Subcutaneous adipose tissue (tissue), 4 donors: ENCODE measurements around the gene BBOF1. TPM values are rescaled to one million over a fixed set of nuclear protein-coding genes. Genes with fewer than 3 reads are reported as not detected.

Experiments
- total RNA-seq, 4 donors: library from RNA; depleted of rRNA; stranded (reverse); fragments of >200 nt; gene quantifications; one replicate each; pipeline ENCODE4 v1.1.0, GENCODE V29; 2016
- TF ChIP-seq, protein P1 (sequence below): fragments of 450-650 bp; IDR thresholded peaks from one replicate; pipeline ENCODE4 v1.5.1; 2016; ENCODE audit warnings: low read depth, mild to moderate bottlenecking, control low read depth, antibody characterized with exemption, moderate library complexity

The BBOF1 gene, protein sequence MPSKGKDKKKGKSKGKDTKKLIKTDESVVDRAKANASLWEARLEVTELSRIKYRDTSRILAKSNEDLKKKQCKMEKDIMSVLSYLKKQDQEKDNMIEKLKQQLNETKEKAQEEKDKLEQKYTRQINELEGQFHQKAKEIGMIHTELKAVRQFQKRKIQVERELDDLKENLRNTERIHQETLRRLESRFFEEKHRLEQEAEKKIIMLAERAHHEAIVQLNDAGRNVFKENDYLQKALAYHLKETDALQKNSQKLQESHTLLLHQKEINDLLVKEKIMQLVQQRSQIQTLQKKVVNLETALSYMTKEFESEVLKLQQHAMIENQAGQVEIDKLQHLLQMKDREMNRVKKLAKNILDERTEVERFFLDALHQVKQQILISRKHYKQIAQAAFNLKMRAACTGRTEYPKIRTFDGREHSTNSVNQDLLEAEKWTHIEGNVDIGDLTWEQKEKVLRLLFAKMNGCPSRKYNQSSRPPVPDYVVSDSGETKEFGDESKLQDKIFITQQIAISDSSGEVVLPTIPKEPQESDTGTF
- total RNA-seq: 10 to 100 TPM in 1 of 4 donors, 1 to 10 TPM in 3; 3.1 to 12.3 (median 5.5) TPM

DNA sequence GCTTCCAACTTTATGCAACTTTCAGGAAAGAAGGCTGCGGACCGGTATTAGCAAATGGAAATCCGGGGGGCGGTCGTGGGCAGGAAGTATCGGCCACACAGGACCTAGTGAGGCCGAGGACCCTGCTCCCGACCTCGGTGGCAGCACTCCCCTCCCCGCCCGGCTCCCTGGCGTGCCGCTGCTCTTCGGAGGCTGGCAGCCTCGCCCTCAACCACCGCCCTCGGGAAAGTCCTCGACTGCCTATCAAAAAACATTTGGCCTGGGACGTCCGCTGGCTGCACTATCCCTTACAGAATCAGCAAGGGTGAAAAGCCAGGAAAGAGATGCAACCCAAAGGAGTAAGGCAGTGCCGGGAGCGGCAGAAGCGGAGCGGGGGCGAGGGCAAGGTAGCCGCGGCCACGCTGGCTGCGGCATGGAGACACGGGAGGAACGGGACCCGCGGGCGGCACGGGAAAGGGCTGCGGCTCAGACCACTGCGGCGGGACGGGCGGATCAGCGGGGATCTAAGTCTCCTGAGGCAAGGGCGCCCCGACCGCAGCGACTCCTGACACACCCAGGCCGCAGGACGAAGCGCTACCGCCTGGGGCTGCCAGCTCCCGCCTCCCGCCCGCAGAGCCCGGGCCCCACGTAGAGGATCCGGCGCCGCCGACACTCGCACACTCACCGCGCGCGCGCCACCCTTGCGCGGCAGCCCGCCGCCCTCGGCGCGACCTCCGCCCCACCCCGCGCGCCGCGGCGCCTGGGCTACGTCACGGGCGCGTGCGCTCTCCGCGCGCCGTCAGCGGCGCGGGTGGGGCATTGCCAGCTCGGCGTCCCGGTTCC, at the start of gene BBOF1, which contains the start of gene ENTPD5:
BBOF1 (plus strand) TSS at position 764 of the 822 bp plus-strand sequence. CDS start 130 bp downstream, outside the sequence.
ENTPD5 (minus strand) TSS at position 703 of the 822 bp plus-strand sequence. CDS start 31,186 bp downstream, outside the sequence.
- TF ChIP-seq, protein P1, sequence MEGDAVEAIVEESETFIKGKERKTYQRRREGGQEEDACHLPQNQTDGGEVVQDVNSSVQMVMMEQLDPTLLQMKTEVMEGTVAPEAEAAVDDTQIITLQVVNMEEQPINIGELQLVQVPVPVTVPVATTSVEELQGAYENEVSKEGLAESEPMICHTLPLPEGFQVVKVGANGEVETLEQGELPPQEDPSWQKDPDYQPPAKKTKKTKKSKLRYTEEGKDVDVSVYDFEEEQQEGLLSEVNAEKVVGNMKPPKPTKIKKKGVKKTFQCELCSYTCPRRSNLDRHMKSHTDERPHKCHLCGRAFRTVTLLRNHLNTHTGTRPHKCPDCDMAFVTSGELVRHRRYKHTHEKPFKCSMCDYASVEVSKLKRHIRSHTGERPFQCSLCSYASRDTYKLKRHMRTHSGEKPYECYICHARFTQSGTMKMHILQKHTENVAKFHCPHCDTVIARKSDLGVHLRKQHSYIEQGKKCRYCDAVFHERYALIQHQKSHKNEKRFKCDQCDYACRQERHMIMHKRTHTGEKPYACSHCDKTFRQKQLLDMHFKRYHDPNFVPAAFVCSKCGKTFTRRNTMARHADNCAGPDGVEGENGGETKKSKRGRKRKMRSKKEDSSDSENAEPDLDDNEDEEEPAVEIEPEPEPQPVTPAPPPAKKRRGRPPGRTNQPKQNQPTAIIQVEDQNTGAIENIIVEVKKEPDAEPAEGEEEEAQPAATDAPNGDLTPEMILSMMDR: no peak

DNA sequence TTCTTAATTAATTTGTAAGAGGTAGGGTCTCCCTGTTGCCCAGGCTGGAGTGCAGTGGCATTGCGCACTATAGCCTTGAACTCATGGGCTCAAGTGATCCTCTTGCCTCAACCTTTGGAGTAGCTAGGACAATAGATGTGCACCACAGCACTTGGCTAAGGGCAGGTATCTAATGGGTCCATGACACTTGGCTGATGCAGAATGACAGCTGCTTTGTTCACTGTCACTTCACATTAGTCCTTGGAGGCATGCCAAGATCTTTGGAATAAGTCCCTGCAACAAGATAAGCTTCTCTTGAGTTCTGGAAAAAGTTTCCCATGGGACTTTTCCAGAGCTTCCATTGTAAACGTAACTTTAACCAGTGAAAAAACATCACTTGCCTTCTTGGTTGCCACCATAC, 45.7 kb upstream of the BBOF1 start:
- TF ChIP-seq, protein P1: no peak

DNA sequence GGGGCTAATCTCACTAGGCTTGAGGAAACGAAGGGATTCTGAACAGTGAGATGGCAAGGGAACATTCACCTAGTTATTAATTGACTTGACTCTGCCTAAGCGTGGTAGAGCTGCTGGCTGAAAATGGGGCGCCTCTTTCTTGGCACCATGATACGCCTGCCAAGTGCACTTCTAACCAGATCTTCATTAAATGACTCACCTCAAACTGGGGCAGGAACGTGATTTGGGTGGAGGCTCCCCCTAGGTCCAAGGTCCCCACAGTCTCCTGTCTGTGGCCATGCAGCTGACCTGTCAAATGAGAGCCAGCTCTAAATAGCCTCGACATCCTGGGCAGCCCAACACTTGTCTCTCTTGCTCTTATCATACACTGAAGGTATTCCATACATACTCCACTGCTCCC, 43.0 kb upstream of the BBOF1 start:
- TF ChIP-seq, protein P1: no peak

DNA sequence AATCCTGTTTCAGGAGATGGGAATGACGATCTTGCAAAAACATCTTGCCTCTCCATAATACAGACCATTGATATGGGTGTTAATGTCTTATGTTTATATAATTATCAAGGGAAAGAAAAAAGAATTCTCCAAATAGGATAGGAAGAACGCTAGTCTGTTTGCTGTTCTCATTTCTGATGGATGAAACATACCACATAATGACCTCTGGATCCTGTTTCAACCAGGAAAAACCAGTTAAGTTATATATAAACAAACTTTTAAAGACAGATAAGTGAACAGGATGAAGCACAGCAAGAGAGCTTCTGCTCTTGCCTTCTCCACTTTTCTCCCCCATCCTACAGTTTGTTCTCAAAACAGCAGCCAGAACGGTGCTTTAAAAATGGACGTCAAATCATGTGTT, 41.3 kb upstream of the BBOF1 start:
- TF ChIP-seq, protein P1: no peak

DNA sequence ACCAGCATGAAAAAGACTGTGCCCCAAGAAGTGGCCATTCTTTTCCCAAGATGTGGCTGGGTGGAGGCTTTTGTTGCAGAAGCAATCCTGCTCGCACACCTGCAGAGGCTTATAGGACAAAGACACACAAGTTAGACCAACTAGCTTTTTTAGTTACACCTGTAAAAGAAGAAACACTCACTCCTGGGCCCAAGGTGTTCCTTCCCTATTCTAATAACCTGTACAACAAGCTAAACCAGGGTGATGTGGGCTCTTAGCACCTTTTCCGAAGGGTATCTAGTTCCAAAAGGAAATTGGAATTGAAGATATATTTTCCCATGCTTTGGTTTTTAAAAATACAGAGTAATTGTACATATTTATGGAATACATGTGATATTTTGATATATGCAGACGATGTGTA, 31.1 kb upstream of the BBOF1 start:
- TF ChIP-seq, protein P1: no peak

DNA sequence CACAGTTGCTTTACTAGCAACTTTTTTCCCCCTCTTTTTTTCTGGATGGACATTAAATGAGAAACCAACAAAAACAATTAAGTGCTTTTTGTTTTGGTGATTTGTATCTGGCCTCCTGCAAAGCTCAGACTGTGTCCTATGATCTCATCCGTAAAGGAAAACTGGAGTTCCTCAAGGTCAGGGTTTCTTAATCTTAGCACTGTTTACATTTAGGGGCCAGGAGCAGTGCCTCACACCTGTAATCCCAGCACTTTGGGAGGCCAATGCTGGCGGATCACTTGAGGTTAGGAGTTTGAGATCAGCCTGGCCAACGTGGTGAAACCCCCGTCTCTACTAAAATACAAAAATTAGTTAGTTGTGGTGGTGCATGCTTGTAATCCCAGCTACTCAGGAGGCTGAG, 28.1 kb upstream of the BBOF1 start:
- TF ChIP-seq, protein P1: no peak

DNA sequence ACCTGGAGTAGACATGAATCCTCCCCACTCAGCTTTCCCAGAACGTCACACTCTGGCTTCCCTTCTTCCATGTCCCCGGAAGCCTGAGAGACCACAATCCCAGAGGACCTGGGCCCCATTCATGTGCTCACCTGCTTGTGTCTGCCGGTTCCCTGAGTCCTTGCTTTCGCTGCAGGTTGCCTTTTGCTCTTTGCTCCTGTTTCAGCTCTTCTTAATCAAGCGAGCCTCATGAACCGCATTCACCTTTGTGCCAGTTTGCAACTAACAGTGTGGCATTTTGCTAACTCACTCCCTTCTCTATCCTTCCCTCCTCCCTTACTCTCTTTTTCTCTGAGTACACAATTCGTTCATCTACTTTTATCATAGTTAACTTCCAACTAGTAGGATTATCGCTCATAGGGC, 23.2 kb upstream of the BBOF1 start:
- TF ChIP-seq, protein P1: no peak
